Measurements from ENCODE around the gene YY1. TPM values are rescaled to one million over a fixed set of nuclear protein-coding genes. Genes with fewer than 3 reads are reported as not detected.
A peak's percentile ranks its signal among the peaks of the same experiment; 100 is the strongest.

YY1 gene
- total and polyA plus RNA-seq, 2 of the 4 experiments (the other 2 are of a cell fraction) = 21.7 to 29.9 TPM

- no peak for TF ChIP-seq POLR2A (IDR thresholded peaks at IDR 0.05; ENCODE audit: low read depth, low read length)
- TF ChIP-seq MAZ (IDR thresholded peaks at IDR 0.05; ENCODE audit: borderline replicate concordance, low read depth, low read length) = peak; percentile 77
- no peak for TF ChIP-seq CEBPB (IDR thresholded peaks at IDR 0.05; ENCODE audit: low read depth, low read length)
These were observed 46.3 kb downstream of the YY1 start (continued) for GRCh38 chr14:100285021-100285912.

- H3K4ac ChIP-seq (ENCODE audit: low read depth, low read length) = peak overlapping the region; percentile 89
- TF ChIP-seq MXI1 (IDR thresholded peaks at IDR 0.05; ENCODE audit: borderline replicate concordance, low read depth, low read length) (no peak), MAFK (IDR thresholded peaks at IDR 0.05; ENCODE audit: low read depth, low read length) (no peak), RAD21 (IDR thresholded peaks at IDR 0.05; ENCODE audit: low read length) (no peak), CTCF (conservative IDR thresholded peaks at IDR 0.05; ENCODE audit: low read depth, low read length) (no peak), NFE2L2 (IDR thresholded peaks at IDR 0.05; ENCODE audit: low read depth, low read length) (no peak), RCOR1 (IDR thresholded peaks at IDR 0.05; ENCODE audit: insufficient replicate concordance, low read length) (no peak), BHLHE40 (IDR thresholded peaks at IDR 0.05; ENCODE audit: low read depth, low read length) (no peak), SMC3 (IDR thresholded peaks at IDR 0.05; ENCODE audit: low read depth, low read length) (no peak)
- TF ChIP-seq, protein P1, sequence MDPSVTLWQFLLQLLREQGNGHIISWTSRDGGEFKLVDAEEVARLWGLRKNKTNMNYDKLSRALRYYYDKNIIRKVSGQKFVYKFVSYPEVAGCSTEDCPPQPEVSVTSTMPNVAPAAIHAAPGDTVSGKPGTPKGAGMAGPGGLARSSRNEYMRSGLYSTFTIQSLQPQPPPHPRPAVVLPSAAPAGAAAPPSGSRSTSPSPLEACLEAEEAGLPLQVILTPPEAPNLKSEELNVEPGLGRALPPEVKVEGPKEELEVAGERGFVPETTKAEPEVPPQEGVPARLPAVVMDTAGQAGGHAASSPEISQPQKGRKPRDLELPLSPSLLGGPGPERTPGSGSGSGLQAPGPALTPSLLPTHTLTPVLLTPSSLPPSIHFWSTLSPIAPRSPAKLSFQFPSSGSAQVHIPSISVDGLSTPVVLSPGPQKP (IDR thresholded peaks at IDR 0.05; ENCODE audit: borderline replicate concordance, low read depth, low read length) = no peak
These were observed 47.0 kb downstream of the YY1 start for GRCh38 chr14:100285913-100286400.

More at GRCh38 chr14:100285913-100286400, 47.0 kb downstream of the YY1 start:
- intact Hi-C loops (cut with micrococcal nuclease) = loop anchor here (5.0 kb wide), 1 partner anchor 91 kb away; the partner anchor contains the start of gene WDR25
- Histone ChIP-seq H3K9ac (ENCODE audit: low read depth, low read length) (peak overlapping the region; percentile 66; the same call in 1 of the 2 replicates), H2BK20ac (ENCODE audit: low read depth, low read length) (no peak overlapping the region; the same call in 1 of the 2 replicates), H4K20me1 (ENCODE audit: insufficient read depth, low read length) (peaks cover 18% of the 10 kb centered on the region), H3K36me3 (ENCODE audit: control insufficient read depth, insufficient read depth, low read length) (peaks cover 27% of the 10 kb centered on the region), H3K56ac (ENCODE audit: extremely low read depth, insufficient read depth, low read length) (no peak overlapping the region), H3K18ac (ENCODE audit: low read depth, low read length) (no peak overlapping the region), H3K14ac (replicated peaks; ENCODE audit: low read depth, low read length) (no peak overlapping the region; the same call in 1 of the 2 replicates), H3K27me3 (ENCODE audit: control insufficient read depth, insufficient read depth, low read length) (no peaks in the 10 kb centered on the region), H2AK9ac (replicated peaks; ENCODE audit: low read depth, low read length, poor library complexity) (peak overlapping the region; percentile 95), H3K4me3 (ENCODE audit: insufficient read depth, low read depth, low read length) (peak overlapping the region; percentile 65), H3K9me3 (ENCODE audit: control insufficient read depth, insufficient read depth, low read length) (no peaks in the 10 kb centered on the region), H3K9me1 (ENCODE audit: insufficient read depth, low read length) (peaks cover 12% of the 10 kb centered on the region), H4K8ac (ENCODE audit: low read depth in 2 of 2, low read length in 2 of 2) (peak overlapping the region; percentile 81 to 95; a peak in 3 of 4 replicates), H2AFZ (replicated peaks; ENCODE audit: low read length, poor library complexity) (peak overlapping the region; percentile 100), H3K23ac (ENCODE audit: low read depth, low read length) (peak overlapping the region; percentile 7; the same call in 1 of the 2 replicates), H2BK120ac (ENCODE audit: low read depth, low read length) (no peak overlapping the region), H4K5ac (ENCODE audit: low read depth, low read length) (peak overlapping the region; percentile 6; the same call in 1 of the 2 replicates), H3K4me1 (ENCODE audit: control insufficient read depth, insufficient read depth, low read length) (peaks cover 4% of the 10 kb centered on the region), H2BK5ac (ENCODE audit: low read depth, low read length, poor library complexity, severe bottlenecking) (no peak overlapping the region), H3K79me1 (ENCODE audit: low read depth in 1 of 2, low read length in 2 of 2) (peaks cover 12 to 72% of the 10 kb centered on the region in 2 experiments), H3K4me2 (ENCODE audit: low read depth, low read length) (peak overlapping the region; percentile 36), H3K27ac (ENCODE audit: insufficient read depth, low read length) (no peak overlapping the region), H2AK5ac (ENCODE audit: low read depth, low read length) (peak overlapping the region; percentile 78), H4K91ac (ENCODE audit: insufficient read depth, low read depth, low read length) (no peak overlapping the region), H2BK15ac (ENCODE audit: low read depth, low read length) (no peak overlapping the region; the same call in 2 of the 3 replicates)
- in situ Hi-C loops (cut with MboI; ENCODE audit: low sequenced_read_pairs) = no loop called here
- no peak for ATAC-seq (ENCODE audit: low read depth)
- 33% methylated on average over 6 of the region's 13 CpGs; no CpG with 5 or more reads in 1 of the 2 experiments for WGBS, 2 experiments (ENCODE audit: extremely low coverage in 2 of 2, insufficient read length in 1 of 2)
- ChIA-PET CTCF (interaction anchor here (1.0 to 1.2 kb wide), 3 partner anchors 22 to 75 kb away, joined by 3 to 5 read pairs (median 4); no protein-coding TSS in a partner anchor), POLR2A (ENCODE audit: unreplicated experiment) (no interaction called here)
- no peak for DNase-seq
- no TSS peak for BruUV-seq (replicated peaks)
- dilution Hi-C loops (cut with HindIII; ENCODE audit: low sequenced_read_pairs, unreplicated experiment) = no loop called here
